Chondrocyte (in vitro differentiated cells): ENCODE measurements around the gene PPP2R2C. TPM values are rescaled to one million over a fixed set of nuclear protein-coding genes. Genes with fewer than 3 reads are reported as not detected.

Source experiments
- DNase-seq: peaks from one replicate; pipeline ENCODE4 v3.0.0; 2021; ENCODE audit warnings: mixed read lengths, low spot score
- H3K27ac Mint-ChIP-seq: one replicate; pipeline ENCODE4 v1.8.0; 2021; ENCODE audit warnings: mild to moderate bottlenecking, moderate library complexity, mixed read lengths; ENCODE audit not compliant: unreplicated experiment
- H3K27me3 Mint-ChIP-seq: 2 replicates; pipeline ENCODE4 v1.8.0; 2021; ENCODE audit warnings: low read depth, mixed read lengths
- H3K36me3 Mint-ChIP-seq: 2 replicates; pipeline ENCODE4 v1.8.0; 2021; ENCODE audit warnings: low read depth, mixed read lengths
- H3K4me1 Mint-ChIP-seq: 2 replicates; pipeline ENCODE4 v1.8.0; 2021; ENCODE audit warnings: low read depth, mild to moderate bottlenecking, mixed read lengths
- H3K4me3 Mint-ChIP-seq: one replicate; pipeline ENCODE4 v1.8.0; 2021; ENCODE audit warnings: mild to moderate bottlenecking, moderate library complexity, mixed read lengths; ENCODE audit not compliant: unreplicated experiment
- H3K9me3 Mint-ChIP-seq: 2 replicates; pipeline ENCODE4 v1.8.0; 2021; ENCODE audit warnings: low read depth, mixed read lengths
- total RNA-seq: library from RNA; stranded (reverse); gene quantifications from 3 replicates; pipeline ENCODE4 v1.2.1, GENCODE V29; 2021
- TF ChIP-seq, protein P1 (sequence below): fragments of 200-600 bp; sonication (generic); IDR thresholded peaks from 2 replicates; pipeline ENCODE4 v1.5.0; 2021; ENCODE audit warnings: antibody characterized with exemption, mild to moderate bottlenecking, moderate library complexity

Gene PPP2R2C
- total RNA-seq, 1 donor from 2014 or later, result 0.10 TPM

- peaks cover 4% of the 10 kb centered on the region for H3K36me3 Mint-ChIP-seq
- no peak overlapping the region for H3K27ac Mint-ChIP-seq
- H3K27me3 Mint-ChIP-seq, result peaks cover 15% of the 10 kb centered on the region
- TF ChIP-seq, protein P1, sequence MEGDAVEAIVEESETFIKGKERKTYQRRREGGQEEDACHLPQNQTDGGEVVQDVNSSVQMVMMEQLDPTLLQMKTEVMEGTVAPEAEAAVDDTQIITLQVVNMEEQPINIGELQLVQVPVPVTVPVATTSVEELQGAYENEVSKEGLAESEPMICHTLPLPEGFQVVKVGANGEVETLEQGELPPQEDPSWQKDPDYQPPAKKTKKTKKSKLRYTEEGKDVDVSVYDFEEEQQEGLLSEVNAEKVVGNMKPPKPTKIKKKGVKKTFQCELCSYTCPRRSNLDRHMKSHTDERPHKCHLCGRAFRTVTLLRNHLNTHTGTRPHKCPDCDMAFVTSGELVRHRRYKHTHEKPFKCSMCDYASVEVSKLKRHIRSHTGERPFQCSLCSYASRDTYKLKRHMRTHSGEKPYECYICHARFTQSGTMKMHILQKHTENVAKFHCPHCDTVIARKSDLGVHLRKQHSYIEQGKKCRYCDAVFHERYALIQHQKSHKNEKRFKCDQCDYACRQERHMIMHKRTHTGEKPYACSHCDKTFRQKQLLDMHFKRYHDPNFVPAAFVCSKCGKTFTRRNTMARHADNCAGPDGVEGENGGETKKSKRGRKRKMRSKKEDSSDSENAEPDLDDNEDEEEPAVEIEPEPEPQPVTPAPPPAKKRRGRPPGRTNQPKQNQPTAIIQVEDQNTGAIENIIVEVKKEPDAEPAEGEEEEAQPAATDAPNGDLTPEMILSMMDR, result no peak
- H3K4me3 Mint-ChIP-seq, result no peak overlapping the region
- DNase-seq, result no peak
- no peaks in the 10 kb centered on the region for H3K4me1 Mint-ChIP-seq
- peaks cover 29% of the 10 kb centered on the region for H3K9me3 Mint-ChIP-seq
These were observed 32.6 kb upstream of the PPP2R2C start for GRCh38 chr4:6504900-6505496.

DNA sequence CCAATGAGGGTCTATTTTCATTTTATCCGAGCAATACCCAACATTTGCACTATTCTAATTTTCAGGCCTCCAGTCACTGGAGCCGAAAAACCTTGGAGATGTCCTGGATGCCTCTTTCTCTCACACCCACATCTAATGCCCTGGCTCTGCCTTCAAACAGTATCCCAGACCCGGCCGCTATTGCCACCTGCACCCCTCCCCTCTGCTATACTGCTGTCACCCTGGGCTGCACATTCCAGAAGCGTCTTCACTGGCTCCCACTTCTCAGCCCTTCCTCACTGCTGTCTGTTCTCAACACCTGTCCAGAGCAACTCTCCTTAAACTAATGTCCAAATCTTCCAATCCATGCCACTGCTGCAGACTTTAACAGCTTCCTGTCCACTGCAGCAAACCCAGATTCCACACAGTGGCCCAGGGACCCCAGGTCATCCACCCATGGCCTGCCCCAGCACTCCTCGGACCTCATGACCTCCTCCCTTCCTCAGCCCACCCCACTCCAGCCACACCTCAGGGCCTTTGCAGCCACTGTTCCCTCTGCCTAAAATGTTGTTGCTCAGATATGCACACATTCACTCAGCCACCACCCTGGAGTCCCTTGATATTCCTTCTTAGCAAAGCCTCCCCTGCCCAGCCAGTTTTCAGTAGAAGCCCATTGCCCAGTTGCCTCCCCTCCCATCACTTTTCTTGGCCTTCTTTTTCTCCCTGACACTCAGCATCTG, 30.5 kb upstream of the PPP2R2C start:
- Mint-ChIP-seq H3K9me3 (peaks cover 29% of the 10 kb centered on the region), H3K4me3 (no peak overlapping the region), H3K27me3 (peaks cover 18% of the 10 kb centered on the region), H3K27ac (no peak overlapping the region), H3K4me1 (no peaks in the 10 kb centered on the region), H3K36me3 (peaks cover 4% of the 10 kb centered on the region)
- no peak for DNase-seq
- TF ChIP-seq, protein P1, result no peak

- Mint-ChIP-seq H3K27me3 (peaks cover 24% of the 10 kb centered on the region), H3K27ac (no peak overlapping the region), H3K9me3 (peaks cover 26% of the 10 kb centered on the region), H3K36me3 (peaks cover 4% of the 10 kb centered on the region), H3K4me3 (no peak overlapping the region), H3K4me1 (no peaks in the 10 kb centered on the region)
- TF ChIP-seq, protein P1, result no peak
- DNase-seq, result no peak
These were observed 29.7 kb upstream of the PPP2R2C start for GRCh38 chr4:6502147-6502546.

GRCh38 chr4:6501171-6501570, 28.8 kb upstream of the PPP2R2C start:
- Mint-ChIP-seq H3K27me3 (peaks cover 28% of the 10 kb centered on the region), H3K9me3 (peaks cover 19% of the 10 kb centered on the region), H3K4me1 (no peaks in the 10 kb centered on the region), H3K27ac (no peak overlapping the region), H3K36me3 (peaks cover 2% of the 10 kb centered on the region), H3K4me3 (no peak overlapping the region)
- no peak for DNase-seq
- TF ChIP-seq, protein P1, result no peak

DNA sequence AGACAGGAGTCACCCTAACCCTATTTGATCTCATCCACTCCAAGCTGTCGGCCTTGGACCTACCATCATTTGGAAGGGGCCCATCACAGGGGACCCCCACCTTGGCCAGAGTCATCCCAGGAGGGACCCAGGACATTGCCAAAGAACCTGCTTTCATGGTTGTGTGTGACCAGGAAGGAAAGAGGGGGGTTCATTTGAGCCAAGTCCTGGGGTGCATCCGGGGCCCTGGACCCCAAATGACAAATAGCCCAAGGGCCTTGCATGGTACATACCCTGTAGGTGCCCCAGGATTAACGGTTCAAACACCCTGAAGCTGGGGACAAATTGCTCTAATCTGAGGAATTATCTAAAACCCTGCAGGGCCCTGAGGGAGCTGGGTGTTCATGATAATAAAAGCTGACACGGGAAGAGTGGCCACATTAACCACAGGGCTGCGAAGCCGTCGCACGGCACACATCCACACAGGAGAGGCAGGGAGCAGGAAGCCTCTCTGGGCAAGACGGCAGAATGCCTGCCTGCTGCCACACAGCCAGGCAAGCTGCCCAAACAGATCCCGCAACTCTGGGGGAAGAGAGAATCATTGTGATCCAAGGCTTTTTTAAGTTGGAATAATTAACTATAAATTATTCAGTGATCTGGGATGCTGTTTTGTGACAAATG, 28.2 kb upstream of the PPP2R2C start:
- no peak overlapping the region for H3K4me3 Mint-ChIP-seq
- H3K9me3 Mint-ChIP-seq, result peaks cover 16% of the 10 kb centered on the region
- peaks cover 2% of the 10 kb centered on the region for H3K36me3 Mint-ChIP-seq
- no peak for DNase-seq
- H3K27ac Mint-ChIP-seq, result no peak overlapping the region
- no peaks in the 10 kb centered on the region for H3K4me1 Mint-ChIP-seq
- TF ChIP-seq, protein P1, result no peak
- H3K27me3 Mint-ChIP-seq, result peaks cover 33% of the 10 kb centered on the region
